Fibroblast of pulmonary artery (primary cell): Measurements from ENCODE around the gene XRCC3.

ENCODE experiments used
- DNase-seq: peaks from one replicate; pipeline ENCODE4 v3.0.0-alpha.2; 2010; ENCODE audit warnings: low read depth
- H3K4me3 ChIP-seq: replicated peaks from 2 replicates; pipeline ENCODE4 v1.5.1; 2011; ENCODE audit warnings: low read depth, mild to moderate bottlenecking, control low read depth, low read length, moderate library complexity
- CTCF ChIP-seq: IDR thresholded peaks from 2 replicates; pipeline ENCODE4 v1.5.1; 2011; ENCODE audit warnings: mild to moderate bottlenecking, control low read depth, low read length, inconsistent platforms; ENCODE audit errors: missing control alignments

XRCC3 gene

GRCh38 chr14:103738701-103739451, 23.6 kb upstream of the XRCC3 start:
- TF ChIP-seq CTCF, result no peak

GRCh38 chr14:103738166-103738565, 22.9 kb upstream of the XRCC3 start:
- H3K4me3 ChIP-seq, result no peak overlapping the region
- DNase-seq, result no peak
- TF ChIP-seq CTCF, result no peak

More at GRCh38 chr14:103738701-103739451, 23.6 kb upstream of the XRCC3 start:
- H3K4me3 ChIP-seq, result no peak overlapping the region
- DNase-seq, result no peak

GRCh38 chr14:103737432-103738045, 22.3 kb upstream of the XRCC3 start:
- H3K4me3 ChIP-seq, result no peak overlapping the region
- no peak for TF ChIP-seq CTCF
- no peak for DNase-seq

- no peak for TF ChIP-seq CTCF
- no peak overlapping the region for H3K4me3 ChIP-seq
- no peak for DNase-seq
These were observed 21.5 kb upstream of the XRCC3 start for GRCh38 chr14:103736546-103737431.

GRCh38 chr14:103735815-103736545, 20.7 kb upstream of the XRCC3 start:
- TF ChIP-seq CTCF, result no peak
- DNase-seq, result no peak
- H3K4me3 ChIP-seq, result no peak overlapping the region

GRCh38 chr14:103735439-103735814, 20.2 kb upstream of the XRCC3 start:
- no peak for DNase-seq
- no peak for TF ChIP-seq CTCF

More at GRCh38 chr14:103735439-103735814, 20.2 kb upstream of the XRCC3 start:
- H3K4me3 ChIP-seq, result no peak overlapping the region
